ENCODE results near the gene ASCC1. TPM values are rescaled to one million over a fixed set of nuclear protein-coding genes. Genes with fewer than 3 reads are reported as not detected.

ASCC1 gene
- total and polyA plus RNA-seq, 2 of the 13 experiments (the other 11 are each of a cell fraction or from before 2014, with no cell fraction given): 21.6 to 30.1 TPM

DNA sequence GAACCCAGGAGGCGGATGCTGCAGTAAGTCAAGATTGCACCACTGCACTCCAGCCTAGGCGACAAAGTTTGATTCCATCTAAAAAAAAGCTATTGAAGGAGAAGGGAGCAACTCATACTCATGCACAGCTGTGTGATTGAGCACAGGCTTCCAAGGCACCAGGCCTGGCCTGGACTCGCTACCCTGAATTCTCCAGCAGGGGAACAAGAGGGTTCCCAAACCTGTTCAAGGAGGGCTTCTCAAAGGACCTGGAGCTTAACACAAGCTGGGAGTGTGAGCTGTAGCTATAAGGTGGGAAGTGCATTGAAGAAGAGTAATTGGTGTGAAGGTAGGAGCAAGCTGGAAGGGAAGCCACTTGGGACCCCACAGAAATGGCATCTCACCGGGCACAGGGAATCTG lies 42.5 kb upstream of the ASCC1 start:
- H3K27ac ChIP-seq (ENCODE audit: extremely low read length, insufficient read depth, low read length): no peak overlapping the region
- POLR2A ChIA-PET: interaction anchor here (3.1 to 5.8 kb wide), 2 partner anchors 15 to 63 kb away, joined by 53 to 155 read pairs; partner anchors contain the start of gene DDIT4
- no TSS peak for BruUV-seq (replicated peaks)

GRCh38 chr10:72257051-72257892 lies 41.2 kb upstream of the ASCC1 start:
- Histone ChIP-seq H3K9ac (ENCODE audit: insufficient read depth, low read depth, low read length) (no peak overlapping the region), H3K4me2 (ENCODE audit: low read depth, low read length) (no peak overlapping the region), H3K36me3 (replicated peaks in 1 of 2; ENCODE audit: control insufficient read depth in 1 of 2, insufficient read depth in 2 of 2, low read length in 2 of 2) (no peaks in the 10 kb centered on the region), H3K4me1 (ENCODE audit: insufficient read depth, low read length) (peaks cover 89% of the 10 kb centered on the region), H3K4me3 (replicated peaks in 1 of 3; ENCODE audit: insufficient read depth in 1 of 3, low read depth in 2 of 3, low read length in 3 of 3) (no peak overlapping the region), H3K27ac (ENCODE audit: extremely low read length, insufficient read depth, low read length) (peak overlapping the region; percentile 7), H3K79me2 (ENCODE audit: insufficient read depth, low read length) (no peaks in the 10 kb centered on the region), H3K27me3 (ENCODE audit: control insufficient read depth in 1 of 2, insufficient read depth in 2 of 2, low read length in 2 of 2) (no peaks in the 10 kb centered on the region), H4K20me1 (ENCODE audit: insufficient read depth, low read length) (no peaks in the 10 kb centered on the region), H3K9me3 (ENCODE audit: low read length) (no peaks in the 10 kb centered on the region), H2AFZ (ENCODE audit: low read length) (peak overlapping the region; percentile 17)
- CTCF ChIA-PET (ENCODE audit: low intra/inter-chr PET ratio, low total read pairs): no interaction called here
- in situ Hi-C loops (cut with HindIII; ENCODE audit: extremely low pct_ligation_motif_present, low pct_unique_long_range_greater_than_20kb) (no loop called here), intact Hi-C loops (cut with micrococcal nuclease; ENCODE audit: unreplicated experiment) (no loop called here)
- POLR2A ChIA-PET: interaction anchor here (5.8 kb wide), 1 partner anchor 17 kb away, joined by 155 read pairs; the partner anchor contains the start of gene DDIT4
- no TSS peak for BruUV-seq (replicated peaks)
- no peak for DNase-seq (ENCODE audit: low spot score)
- TF ChIP-seq ZNF7 (CRISPR knock-in tag; IDR thresholded peaks at IDR 0.05) (peak; percentile 97), HHEX (CRISPR knock-in tag; IDR thresholded peaks at IDR 0.05) (no peak)
- 82% methylated on average over 8 of the region's 8 CpGs for WGBS (ENCODE audit: low lambda C conversion rate)
- no peak for FAIRE-seq
- no peak for ATAC-seq

More for the DNA sequence above, 42.5 kb upstream of the ASCC1 start:
- in situ Hi-C loops (cut with HindIII; ENCODE audit: extremely low pct_ligation_motif_present, low pct_unique_long_range_greater_than_20kb): no loop called here
- H4K20me1 ChIP-seq (ENCODE audit: insufficient read depth, low read length): no peaks in the 10 kb centered on the region
- ATAC-seq: no peak
- no peak overlapping the region for H3K4me3 ChIP-seq (replicated peaks in 1 of 3; ENCODE audit: insufficient read depth in 1 of 3, low read depth in 2 of 3, low read length in 3 of 3)
- H3K9me3 ChIP-seq (ENCODE audit: low read length): no peaks in the 10 kb centered on the region
- H3K4me1 ChIP-seq (ENCODE audit: insufficient read depth, low read length): peaks cover 89% of the 10 kb centered on the region
- H3K9ac ChIP-seq (ENCODE audit: insufficient read depth, low read depth, low read length): no peak overlapping the region
- no peak overlapping the region for H2AFZ ChIP-seq (ENCODE audit: low read length)
- no peaks in the 10 kb centered on the region for H3K36me3 ChIP-seq (replicated peaks in 1 of 2; ENCODE audit: control insufficient read depth in 1 of 2, insufficient read depth in 2 of 2, low read length in 2 of 2)
- TF ChIP-seq ZFYVE20 (CRISPR knock-in tag; IDR thresholded peaks at IDR 0.05; ENCODE audit: borderline replicate concordance, low read depth) (no peak), ZNF672 (CRISPR knock-in tag; IDR thresholded peaks at IDR 0.05) (no peak), ZNF253 (CRISPR knock-in tag; IDR thresholded peaks at IDR 0.05; ENCODE audit: borderline replicate concordance) (no peak), SRSF9 (IDR thresholded peaks at IDR 0.05; ENCODE audit: borderline replicate concordance, insufficient read depth, low read depth, low read length, poor library complexity, severe bottlenecking) (no peak), NCOA1 (CRISPR knock-in tag; IDR thresholded peaks at IDR 0.05) (no peak), DMAP1 (CRISPR knock-in tag; IDR thresholded peaks at IDR 0.05) (no peak), BHLHE40 (IDR thresholded peaks at IDR 0.05; ENCODE audit: low read length) (no peak), ZSCAN22 (CRISPR knock-in tag; IDR thresholded peaks at IDR 0.05) (no peak), JUNB (CRISPR knock-in tag; IDR thresholded peaks at IDR 0.05; ENCODE audit: borderline replicate concordance) (no peak), BORCS8-MEF2B (CRISPR knock-in tag; IDR thresholded peaks at IDR 0.05) (no peak)
- TF ChIP-seq, protein P1, sequence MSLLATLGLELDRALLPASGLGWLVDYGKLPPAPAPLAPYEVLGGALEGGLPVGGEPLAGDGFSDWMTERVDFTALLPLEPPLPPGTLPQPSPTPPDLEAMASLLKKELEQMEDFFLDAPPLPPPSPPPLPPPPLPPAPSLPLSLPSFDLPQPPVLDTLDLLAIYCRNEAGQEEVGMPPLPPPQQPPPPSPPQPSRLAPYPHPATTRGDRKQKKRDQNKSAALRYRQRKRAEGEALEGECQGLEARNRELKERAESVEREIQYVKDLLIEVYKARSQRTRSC (CRISPR knock-in tag; IDR thresholded peaks at IDR 0.05; ENCODE audit: low read depth): no peak
- CTCF ChIA-PET (ENCODE audit: low intra/inter-chr PET ratio, low total read pairs): no interaction called here
- no peak for DNase-seq (ENCODE audit: low spot score)
- intact Hi-C loops (cut with micrococcal nuclease; ENCODE audit: unreplicated experiment): no loop called here
- no peaks in the 10 kb centered on the region for H3K79me2 ChIP-seq (ENCODE audit: insufficient read depth, low read length)
- no peaks in the 10 kb centered on the region for H3K27me3 ChIP-seq (ENCODE audit: control insufficient read depth in 1 of 2, insufficient read depth in 2 of 2, low read length in 2 of 2)
- 94% methylated on average over 4 of the region's 4 CpGs for WGBS (ENCODE audit: low lambda C conversion rate)
- no peak for FAIRE-seq
- H3K4me2 ChIP-seq (ENCODE audit: low read depth, low read length): no peak overlapping the region

Measured in HepG2 (cell line).